Measurements from ENCODE around the gene LOXL1.

LOXL1 gene

GRCh38 chr15:73981761-73982221, 55.5 kb downstream of the LOXL1 start:
- DNase-seq: no peak

GRCh38 chr15:73982222-73982962, 56.1 kb downstream of the LOXL1 start:
- no peak for DNase-seq

- DNase-seq: no peak
These were observed 57.0 kb downstream of the LOXL1 start for GRCh38 chr15:73983211-73983727.

- no peak for DNase-seq
These were observed 57.5 kb downstream of the LOXL1 start for GRCh38 chr15:73983773-73984172.

- DNase-seq: no peak
These were observed 58.1 kb downstream of the LOXL1 start for GRCh38 chr15:73984208-73984979.

- no peak for DNase-seq
These were observed 59.0 kb downstream of the LOXL1 start for GRCh38 chr15:73985101-73985873.

- DNase-seq: no peak
These were observed 60.0 kb downstream of the LOXL1 start for GRCh38 chr15:73986055-73986775.

- no peak for DNase-seq
These were observed 60.5 kb downstream of the LOXL1 start for GRCh38 chr15:73986776-73987056.

GRCh38 chr15:73987250-73987649, 61.0 kb downstream of the LOXL1 start:
- no peak for DNase-seq

- DNase-seq: no peak
These were observed 61.6 kb downstream of the LOXL1 start for GRCh38 chr15:73987681-73988444.

GRCh38 chr15:73988445-73988969, 62.2 kb downstream of the LOXL1 start:
- no peak for DNase-seq

GRCh38 chr15:73989001-73989798, 62.9 kb downstream of the LOXL1 start:
- DNase-seq: no peak

GRCh38 chr15:73990250-73991005, 64.2 kb downstream of the LOXL1 start:
- no peak for DNase-seq

- DNase-seq: no peak
These were observed 65.0 kb downstream of the LOXL1 start for GRCh38 chr15:73991260-73991659.

GRCh38 chr15:73991726-73992593, 65.7 kb downstream of the LOXL1 start, which contains the start of gene STOML1:
Gene STOML1, minus strand, starts transcription at chr15:73992295. Its CDS starts 72 bp downstream, at chr15:73992223.
- DNase-seq: peak; percentile 82

GRCh38 chr15:73992594-73992898, 66.3 kb downstream of the LOXL1 start:
- DNase-seq: no peak

GRCh38 chr15:73993211-73993994, 67.1 kb downstream of the LOXL1 start:
- DNase-seq: no peak

- DNase-seq: peak; percentile 74
These were observed 68.2 kb downstream of the LOXL1 start, which contains the start of gene PML for GRCh38 chr15:73994413-73994883. Gene PML, plus strand, starts transcription at chr15:73994716. Its CDS starts 97 bp downstream, at chr15:73994813.
